IPS DF 4.7 (cell line): ENCODE results near the gene SLC25A29.
"Not testable (repeated sequence)": the region's sequence is repeated elsewhere in the genome, so short reads cannot be mapped to it uniquely, and the experiment has no call there.

Experiments used
- DNase-seq: peaks from one replicate; pipeline ENCODE4 v3.0.0-alpha.2; 2013; ENCODE audit warnings: low spot score; ENCODE audit errors: extremely low read depth

SLC25A29 gene

GRCh38 chr14:100294213-100294962 lies 11.9 kb downstream of the SLC25A29 start:
- no peak for DNase-seq

GRCh38 chr14:100293497-100294212 lies 12.6 kb downstream of the SLC25A29 start:
- no peak for DNase-seq

GRCh38 chr14:100292776-100293461 lies 13.3 kb downstream of the SLC25A29 start:
- no peak for DNase-seq

GRCh38 chr14:100292301-100292775 lies 13.9 kb downstream of the SLC25A29 start:
- DNase-seq = no peak

GRCh38 chr14:100291305-100292075 lies 14.8 kb downstream of the SLC25A29 start:
- no peak for DNase-seq

- no peak for DNase-seq
These were observed 15.5 kb downstream of the SLC25A29 start for GRCh38 chr14:100290607-100291304.

- no peak for DNase-seq
These were observed 16.2 kb downstream of the SLC25A29 start for GRCh38 chr14:100289916-100290606.

GRCh38 chr14:100288382-100289185 lies 17.7 kb downstream of the SLC25A29 start:
- DNase-seq = no peak

GRCh38 chr14:100287998-100288295 lies 18.3 kb downstream of the SLC25A29 start:
- DNase-seq = not testable (repeated sequence)

GRCh38 chr14:100287202-100287997 lies 18.8 kb downstream of the SLC25A29 start:
- no peak for DNase-seq

- no peak for DNase-seq
These were observed 19.6 kb downstream of the SLC25A29 start for GRCh38 chr14:100286484-100287191.

GRCh38 chr14:100285913-100286400 lies 20.3 kb downstream of the SLC25A29 start:
- no peak for DNase-seq

- DNase-seq = no peak
These were observed 21.0 kb downstream of the SLC25A29 start for GRCh38 chr14:100285021-100285912.

GRCh38 chr14:100283984-100284881 lies 22.0 kb downstream of the SLC25A29 start:
- no peak for DNase-seq

- not testable (repeated sequence) for DNase-seq
These were observed 22.8 kb downstream of the SLC25A29 start for GRCh38 chr14:100283436-100283835.
